ENCODE data around the gene TULP4.
"Not testable (repeated sequence)": the region's sequence is repeated elsewhere in the genome, so short reads cannot be mapped to it uniquely, and the experiment has no call there.

The TULP4 gene

GRCh38 chr6:158361961-158362669 is 49.9 kb downstream of the TULP4 start:
- DNase-seq = no peak

GRCh38 chr6:158366363-158366762 is 54.1 kb downstream of the TULP4 start:
- DNase-seq = no peak

GRCh38 chr6:158367816-158368215 is 55.6 kb downstream of the TULP4 start:
- no peak for DNase-seq

GRCh38 chr6:158369241-158369640 is 57.0 kb downstream of the TULP4 start:
- no peak for DNase-seq

GRCh38 chr6:158370805-158371204 is 58.5 kb downstream of the TULP4 start:
- DNase-seq = no peak

- no peak for DNase-seq
These were observed 59.0 kb downstream of the TULP4 start for GRCh38 chr6:158371261-158371660.

GRCh38 chr6:158372574-158372973 is 60.3 kb downstream of the TULP4 start:
- no peak for DNase-seq

GRCh38 chr6:158373214-158373613 is 60.9 kb downstream of the TULP4 start:
- DNase-seq = no peak

- DNase-seq = no peak
These were observed 61.8 kb downstream of the TULP4 start for GRCh38 chr6:158374020-158374419.

GRCh38 chr6:158376631-158377081 is 64.4 kb downstream of the TULP4 start:
- no peak for DNase-seq

- DNase-seq = no peak
These were observed 65.6 kb downstream of the TULP4 start for GRCh38 chr6:158377860-158378259.

- no peak for DNase-seq
These were observed 67.1 kb downstream of the TULP4 start for GRCh38 chr6:158379336-158379735.

GRCh38 chr6:158381214-158381613 is 68.9 kb downstream of the TULP4 start:
- DNase-seq = no peak

GRCh38 chr6:158382491-158382890 is 70.2 kb downstream of the TULP4 start:
- DNase-seq = no peak

- no peak for DNase-seq
These were observed 70.8 kb downstream of the TULP4 start for GRCh38 chr6:158383057-158383456.

GRCh38 chr6:158383542-158383941 is 71.3 kb downstream of the TULP4 start:
- DNase-seq = no peak

- no peak for DNase-seq
These were observed 72.4 kb downstream of the TULP4 start for GRCh38 chr6:158384671-158385110.

- DNase-seq = no peak
These were observed 74.8 kb downstream of the TULP4 start for GRCh38 chr6:158387036-158387435.

GRCh38 chr6:158387578-158387977 is 75.3 kb downstream of the TULP4 start:
- peak; percentile 16 for DNase-seq

GRCh38 chr6:158388727-158389126 is 76.5 kb downstream of the TULP4 start:
- no peak for DNase-seq

GRCh38 chr6:158389193-158389919 is 77.1 kb downstream of the TULP4 start:
- DNase-seq = no peak

- no peak for DNase-seq
These were observed 79.0 kb downstream of the TULP4 start for GRCh38 chr6:158391276-158391675.

GRCh38 chr6:158391977-158392376 is 79.7 kb downstream of the TULP4 start:
- not testable (repeated sequence) for DNase-seq

- DNase-seq = no peak
These were observed 83.9 kb downstream of the TULP4 start for GRCh38 chr6:158396136-158396535.
